CD4-positive, alpha-beta T cell treated with Interferon gamma for 1 hour (primary cell): ENCODE measurements around the gene GABRG3.
"Not testable (repeated sequence)": the region's sequence is repeated elsewhere in the genome, so short reads cannot be mapped to it uniquely, and the experiment has no call there.

ENCODE experiments used
- DNase-seq: peaks from one replicate; pipeline ENCODE4 v3.0.0-alpha.2; 2020

Gene GABRG3

DNA sequence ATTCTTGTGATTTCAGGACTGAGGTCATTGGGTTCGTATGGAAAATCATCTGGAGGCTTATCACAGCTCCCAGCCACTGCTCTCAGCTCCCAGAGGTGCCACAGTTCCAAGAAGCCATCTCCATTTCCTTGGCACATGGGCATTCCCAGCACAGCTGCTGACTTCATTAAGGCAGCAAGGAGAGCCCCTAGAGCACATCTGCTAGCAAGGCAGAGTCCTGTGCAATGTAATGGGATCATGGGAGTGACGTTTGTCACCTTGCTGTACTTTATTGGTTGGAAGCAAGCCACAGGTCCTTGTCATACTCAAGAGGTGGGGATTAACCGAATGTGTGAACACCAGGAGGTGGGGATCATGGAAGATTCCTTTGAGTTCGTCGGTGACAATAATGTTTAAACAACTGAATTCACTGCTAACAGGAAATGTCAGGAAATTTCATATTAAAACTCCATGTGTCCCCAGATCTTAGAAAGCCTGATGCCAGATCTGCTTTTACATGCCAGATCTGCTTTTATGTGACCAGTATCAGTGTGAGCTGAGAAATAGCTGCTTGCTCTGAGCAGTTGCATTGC, 148.8 kb downstream of the GABRG3 start:
- no peak for DNase-seq

DNA sequence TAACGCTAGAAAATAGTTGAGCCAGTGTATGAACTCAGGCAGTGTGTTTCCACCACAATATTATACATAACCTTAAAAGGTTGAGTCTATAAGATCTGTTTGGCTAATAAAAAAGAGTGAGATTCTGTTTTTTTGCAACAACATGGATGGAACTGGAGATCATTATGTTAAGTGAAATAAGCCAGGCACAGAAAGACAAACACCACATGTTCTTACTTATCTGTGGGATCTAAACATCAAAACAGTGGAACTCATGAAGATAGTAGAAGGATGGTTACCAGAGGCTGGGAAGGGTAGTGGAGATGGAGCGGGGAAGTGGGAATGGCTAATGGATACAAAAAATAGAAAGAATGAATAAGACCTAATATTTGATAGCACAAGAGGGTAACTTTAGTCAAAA, 150.7 kb downstream of the GABRG3 start:
- DNase-seq: no peak

DNA sequence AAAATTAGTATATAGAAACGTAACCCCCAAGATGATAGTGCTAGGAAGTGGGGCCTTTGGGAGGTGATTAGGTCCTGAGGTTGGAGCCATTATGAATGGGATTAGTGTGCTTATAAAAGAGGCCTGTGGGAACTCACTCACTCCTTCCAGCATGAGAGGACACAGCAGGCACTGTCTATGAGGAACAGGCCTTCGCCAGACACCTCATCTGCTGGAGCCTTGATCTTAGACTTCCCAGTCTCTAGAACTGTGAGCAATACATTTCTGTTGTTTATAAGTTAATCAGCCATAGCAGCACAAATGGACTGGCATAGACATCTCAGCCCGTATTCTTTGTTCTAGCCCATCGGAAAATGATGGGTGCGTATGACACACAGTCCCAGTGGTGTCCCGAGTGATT, 152.3 kb downstream of the GABRG3 start:
- DNase-seq: no peak

DNA sequence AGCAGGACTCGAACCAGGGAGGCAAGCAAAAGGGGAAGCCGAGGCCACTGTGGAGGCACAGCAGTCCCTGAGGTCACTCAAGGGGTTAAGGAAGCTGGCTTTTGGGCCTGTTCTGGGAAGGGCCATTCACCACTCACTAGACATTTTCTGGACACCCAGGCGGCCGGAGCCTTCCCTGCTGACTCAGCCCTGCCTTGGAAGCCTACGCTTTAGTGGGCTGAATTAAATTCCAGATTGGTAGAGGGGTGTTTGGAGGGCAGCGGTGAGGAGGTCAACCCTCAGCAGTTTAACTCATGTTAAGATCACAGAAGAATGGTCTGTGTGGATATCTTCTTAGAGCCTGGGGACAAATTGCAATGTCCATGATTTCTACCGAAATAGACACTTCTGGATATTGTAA, 152.8 kb downstream of the GABRG3 start:
- DNase-seq: no peak

DNA sequence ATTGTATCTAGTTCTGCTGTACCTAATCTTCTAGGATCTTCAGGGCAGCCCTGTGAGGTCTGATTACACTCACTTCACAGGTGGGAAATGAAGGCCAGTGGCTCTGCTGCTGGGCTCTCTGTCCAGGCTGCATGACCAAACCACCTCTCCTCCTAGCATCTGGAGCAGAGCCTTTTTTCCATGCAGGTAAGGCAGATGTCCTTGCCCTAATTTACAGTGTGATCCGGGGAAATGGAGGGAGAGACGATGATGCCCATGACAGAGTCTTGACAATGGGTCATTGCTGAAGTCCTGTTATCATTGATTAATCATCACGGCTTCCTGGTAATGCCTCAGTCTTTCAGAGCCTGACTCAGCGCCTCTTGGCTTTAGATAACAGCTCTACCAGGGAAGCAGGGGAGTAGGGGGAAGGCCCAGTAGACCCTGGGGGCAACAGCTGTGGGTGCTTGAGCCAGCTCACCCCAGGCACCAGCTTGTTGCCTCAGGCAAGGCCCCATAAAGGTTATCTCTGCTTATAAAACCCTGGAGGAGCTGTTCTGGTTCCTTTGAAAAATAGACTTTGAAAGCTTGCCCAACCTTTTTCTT, 153.4 kb downstream of the GABRG3 start:
- DNase-seq: no peak

DNA sequence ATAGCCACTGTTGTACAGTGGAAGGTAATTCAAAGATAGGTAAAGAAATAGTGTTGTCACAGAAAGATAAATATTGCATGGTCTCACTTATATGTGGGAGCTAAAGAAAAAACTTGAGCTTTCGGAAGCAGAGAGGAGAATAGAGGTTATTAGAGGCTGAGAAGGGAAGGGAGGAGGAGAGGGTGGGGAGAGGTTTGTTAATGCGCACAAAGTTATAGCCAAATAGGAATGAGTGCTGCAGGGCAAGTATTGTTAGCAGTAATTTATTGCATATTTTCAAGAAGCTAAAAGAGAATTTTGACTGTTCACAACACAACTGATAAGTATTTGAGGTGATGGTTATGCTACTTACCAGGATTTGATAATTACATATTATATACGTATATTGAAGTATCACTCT, 154.2 kb downstream of the GABRG3 start:
- DNase-seq: no peak

DNA sequence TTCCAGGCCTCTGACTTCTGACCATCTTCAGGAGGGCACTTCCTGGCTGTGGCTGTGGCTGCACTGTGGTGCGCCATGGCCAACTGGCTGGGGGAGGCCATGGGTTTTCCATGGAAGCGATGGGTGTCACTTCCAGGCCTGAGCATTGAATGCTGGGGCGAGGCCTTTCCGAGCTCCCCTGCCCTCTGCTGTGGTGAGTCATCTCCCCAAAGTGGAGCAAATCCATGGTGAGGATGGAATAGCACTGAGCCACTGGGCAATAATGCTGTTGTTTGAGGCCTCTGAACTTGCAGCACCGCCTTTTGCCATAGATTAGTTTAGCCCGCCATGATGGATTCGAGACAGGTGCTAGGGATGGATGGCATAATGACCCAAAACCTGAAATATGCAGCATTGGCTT, 155.5 kb downstream of the GABRG3 start:
- DNase-seq: no peak

DNA sequence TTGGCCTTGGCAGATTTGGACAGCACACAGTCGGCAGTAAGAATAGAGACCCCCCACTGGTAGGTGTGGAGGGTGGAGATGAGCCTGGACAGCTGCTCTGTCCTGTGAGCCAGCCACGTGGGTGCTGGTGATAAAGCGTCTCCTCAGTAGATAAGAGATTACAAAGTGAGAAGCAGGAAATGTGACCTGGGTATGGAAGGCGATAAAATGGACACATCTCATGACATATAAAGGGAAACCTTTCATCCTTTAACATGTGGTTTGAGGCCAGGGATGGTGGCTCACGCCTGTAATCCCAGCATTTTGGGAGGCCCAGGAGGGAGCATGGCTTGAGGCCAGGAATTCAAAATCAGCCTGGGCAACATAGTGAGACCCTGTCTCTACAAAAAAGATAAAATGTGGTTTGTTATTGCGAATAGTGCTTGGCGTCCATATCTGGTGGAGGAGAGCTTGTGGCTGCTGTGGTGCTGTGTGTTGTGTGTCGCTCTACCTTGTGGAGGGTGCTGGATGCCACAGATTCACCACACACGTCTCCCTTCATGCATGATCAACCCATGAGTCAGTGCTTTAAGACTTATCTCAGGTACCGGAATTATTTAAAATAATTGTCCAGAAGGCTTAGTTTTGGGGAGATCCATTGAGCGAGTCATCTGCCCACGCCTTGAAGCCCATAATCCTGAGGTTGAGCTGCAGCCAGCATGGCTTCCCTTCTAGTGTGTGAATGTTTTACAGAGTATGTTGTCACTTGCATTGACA, 157.0 kb downstream of the GABRG3 start:
- no peak for DNase-seq

DNA sequence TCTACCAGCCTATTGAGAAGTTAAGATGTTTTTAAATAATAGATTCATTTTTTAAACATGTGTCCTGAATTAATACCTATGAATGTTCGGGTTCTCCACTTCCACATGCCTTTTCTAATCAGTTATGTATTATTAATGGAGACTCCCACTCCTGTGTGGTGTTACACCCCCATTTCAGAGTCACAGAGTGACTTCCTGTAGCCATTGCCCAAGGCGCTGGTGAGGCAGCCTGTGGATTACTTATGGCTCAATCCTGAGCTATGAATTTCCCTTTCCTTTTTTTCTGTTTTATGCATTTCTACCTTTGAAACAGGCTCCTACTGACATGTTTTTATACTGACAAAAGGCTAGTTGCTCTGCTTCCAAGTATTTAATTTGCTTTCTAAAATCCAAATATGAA, 162.3 kb downstream of the GABRG3 start:
- DNase-seq: no peak

DNA sequence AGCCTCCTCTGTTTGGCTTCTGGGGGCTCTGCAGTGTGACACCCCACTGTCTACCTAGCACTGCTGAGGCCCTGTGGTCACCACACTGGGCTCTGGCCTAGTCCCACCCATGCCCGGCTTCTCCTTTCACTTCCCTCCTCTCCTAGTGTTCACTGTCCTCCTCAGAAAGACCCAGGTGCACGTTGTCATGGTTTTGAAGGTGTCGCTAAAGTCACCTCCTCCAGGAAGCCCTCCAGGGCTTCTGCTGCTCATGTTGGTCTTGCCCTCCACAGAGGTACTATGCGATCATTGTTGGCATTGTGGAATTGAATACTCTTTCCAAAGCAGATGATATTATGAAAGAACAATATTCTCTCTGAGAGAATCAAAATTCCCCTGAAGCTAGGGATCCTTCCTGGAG, 163.5 kb downstream of the GABRG3 start:
- no peak for DNase-seq

DNA sequence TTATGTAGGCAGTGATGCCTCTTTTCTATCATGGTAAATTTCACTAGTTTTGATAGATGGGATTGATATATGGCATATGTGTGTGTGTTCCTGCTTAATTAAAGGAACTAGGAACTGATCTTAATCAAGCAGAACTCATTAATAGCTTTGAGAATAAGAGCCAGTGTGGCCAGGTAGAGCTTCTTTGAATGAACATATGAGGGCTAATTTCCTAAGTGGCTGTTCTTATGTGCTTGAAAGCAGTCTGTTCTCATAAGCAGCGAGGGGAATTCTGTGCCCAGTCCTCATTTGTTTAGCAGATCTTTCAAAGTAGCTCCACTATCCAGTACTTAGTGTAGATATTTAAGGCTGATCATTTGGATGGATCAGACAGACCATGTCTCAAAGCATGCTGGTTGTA, 164.2 kb downstream of the GABRG3 start:
- DNase-seq: no peak

DNA sequence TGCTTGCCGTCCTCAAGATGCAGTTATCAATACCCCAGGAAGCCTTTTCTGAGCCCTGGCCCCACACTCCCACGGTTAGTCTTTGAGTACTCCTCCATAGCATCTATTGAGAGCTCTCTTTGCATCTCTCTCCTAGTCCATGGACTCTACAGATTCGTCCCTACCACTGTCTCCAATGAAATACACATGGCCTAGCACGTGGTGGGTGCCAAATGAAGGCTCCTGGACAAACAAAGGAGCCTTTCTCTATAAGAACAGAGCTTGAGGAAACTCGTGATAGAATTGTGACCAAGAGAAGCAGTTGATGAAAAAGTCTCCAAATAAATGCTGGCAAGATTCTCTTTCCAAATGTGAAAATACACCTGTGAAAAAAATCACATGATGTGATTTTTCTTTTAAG, 166.1 kb downstream of the GABRG3 start:
- no peak for DNase-seq

DNA sequence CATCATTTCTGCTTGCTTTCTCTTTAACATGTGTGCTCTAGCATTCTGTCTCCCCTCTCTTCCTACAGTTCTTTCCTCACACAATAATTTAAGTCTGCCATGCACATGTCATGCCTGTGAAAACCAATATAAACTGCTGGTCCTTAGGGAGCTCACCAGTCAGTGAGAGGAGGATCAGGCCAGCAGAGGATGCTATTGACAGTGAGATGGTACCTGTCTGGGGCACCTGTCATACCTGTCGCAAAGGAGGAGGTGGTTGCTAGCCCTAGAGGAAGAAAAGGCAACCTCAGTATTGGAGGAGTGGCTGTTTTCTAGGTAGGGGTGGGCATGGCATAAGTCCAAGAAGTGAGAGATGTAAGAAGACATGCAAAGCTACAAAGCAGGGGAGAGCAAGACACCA, 194.6 kb downstream of the GABRG3 start:
- DNase-seq: no peak

DNA sequence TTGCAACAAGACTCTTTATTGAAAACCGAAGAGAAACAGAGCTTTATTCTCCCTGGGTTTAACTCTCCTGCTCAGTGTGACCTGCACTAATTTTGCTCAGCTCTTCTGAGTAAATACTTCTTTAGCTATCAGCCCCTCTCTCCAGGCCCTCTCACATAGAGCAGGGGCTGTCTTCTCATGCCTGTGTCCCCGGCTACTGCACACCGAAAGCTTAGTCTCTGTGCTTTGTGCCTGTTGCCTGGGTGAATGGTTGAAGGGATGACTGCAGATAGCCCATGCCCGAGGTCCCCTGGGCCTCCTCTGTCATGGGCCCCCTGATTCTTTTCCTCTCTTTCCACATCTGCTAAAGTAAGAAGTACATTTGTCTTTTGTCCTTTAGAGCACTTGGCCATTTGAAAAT, 195.9 kb downstream of the GABRG3 start:
- DNase-seq: no peak

DNA sequence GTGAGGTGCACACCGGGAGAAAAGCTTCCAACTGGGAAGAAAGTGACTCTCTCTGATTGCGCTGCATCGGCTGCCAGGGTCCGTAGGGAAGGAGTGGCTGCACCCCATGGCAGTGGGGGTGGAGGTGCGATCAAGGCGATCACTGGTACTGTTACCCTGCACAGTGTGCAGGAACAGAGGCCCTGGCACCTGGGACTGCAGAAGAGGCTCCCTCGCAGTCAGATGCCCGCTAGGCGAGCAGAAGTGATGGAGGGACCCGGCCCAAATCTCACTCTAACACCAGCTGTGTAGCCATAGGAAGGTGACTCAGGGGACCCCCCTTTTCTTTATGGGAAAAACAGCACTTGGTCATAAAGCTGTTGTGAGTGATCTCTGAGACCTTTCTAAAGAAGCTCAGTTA, 196.8 kb downstream of the GABRG3 start:
- no peak for DNase-seq

DNA sequence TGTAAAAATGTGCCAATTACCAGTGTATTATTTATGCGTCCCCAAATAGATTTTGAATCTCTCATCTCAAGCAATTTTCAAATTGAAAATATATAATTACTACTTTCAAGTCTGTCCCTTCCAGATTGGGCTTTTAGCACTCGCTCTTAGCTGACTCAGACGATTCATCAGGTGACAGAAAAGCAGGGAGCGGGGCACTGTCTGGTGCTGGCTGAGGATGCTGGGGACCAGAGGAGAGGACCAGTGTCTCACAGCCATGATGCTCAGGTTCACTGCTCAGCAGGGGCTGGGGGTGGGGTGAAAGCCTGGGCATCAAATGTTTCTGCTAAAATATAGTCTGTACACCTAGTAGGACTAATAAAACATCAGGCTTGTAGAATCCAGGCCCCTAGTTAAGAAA, 199.9 kb downstream of the GABRG3 start:
- DNase-seq: no peak

DNA sequence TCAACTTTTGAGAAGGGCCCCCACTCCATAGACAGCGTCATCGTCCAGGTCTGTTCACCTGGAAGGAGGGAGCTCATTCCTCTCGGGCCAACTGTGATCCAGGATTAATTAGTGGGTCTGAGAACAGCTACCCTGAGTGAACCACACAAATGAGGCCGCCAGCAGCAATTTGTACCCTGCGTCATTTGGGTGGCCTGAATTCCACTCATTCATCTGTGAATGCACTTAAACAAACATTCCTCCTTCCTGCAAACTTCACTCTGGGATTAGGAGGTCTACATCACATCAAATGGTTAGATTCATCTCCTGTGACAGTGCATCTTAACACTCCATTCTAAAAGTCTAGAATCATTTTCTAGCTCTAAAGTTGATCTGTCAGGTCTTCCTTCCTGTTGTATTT, 201.8 kb downstream of the GABRG3 start:
- no peak for DNase-seq

DNA sequence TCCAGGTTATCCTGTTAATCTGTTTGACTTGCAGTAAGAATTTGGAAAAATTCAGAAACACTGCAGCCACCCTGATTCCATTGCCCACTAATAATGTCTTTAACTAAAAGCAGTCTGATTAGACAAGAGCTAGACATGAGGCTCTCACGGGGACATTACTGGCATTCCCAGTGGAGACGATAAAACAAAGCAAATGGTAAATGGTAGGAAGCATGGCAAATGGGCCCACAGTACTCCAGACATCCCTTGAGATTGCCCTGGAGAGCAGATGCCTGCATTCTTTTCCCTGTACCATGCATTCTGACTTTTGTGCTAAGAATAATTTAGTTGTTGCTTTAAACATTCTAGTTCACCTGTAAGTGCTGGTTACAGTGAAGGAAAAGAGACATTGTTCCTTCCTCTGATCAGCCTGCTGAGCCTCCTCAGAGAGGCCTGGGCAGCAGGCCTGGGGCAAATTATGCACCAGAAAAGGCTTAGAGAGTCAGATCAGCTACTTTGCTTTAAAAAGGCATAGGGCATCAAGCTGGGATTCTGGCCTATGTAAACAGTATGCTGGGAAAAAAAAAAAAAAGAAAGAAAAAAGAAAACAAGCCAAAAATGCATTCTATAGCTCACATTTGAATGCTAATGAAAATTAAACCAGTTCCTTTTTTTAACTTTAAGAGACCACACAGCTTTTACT, 204.6 kb downstream of the GABRG3 start:
- DNase-seq: no peak

DNA sequence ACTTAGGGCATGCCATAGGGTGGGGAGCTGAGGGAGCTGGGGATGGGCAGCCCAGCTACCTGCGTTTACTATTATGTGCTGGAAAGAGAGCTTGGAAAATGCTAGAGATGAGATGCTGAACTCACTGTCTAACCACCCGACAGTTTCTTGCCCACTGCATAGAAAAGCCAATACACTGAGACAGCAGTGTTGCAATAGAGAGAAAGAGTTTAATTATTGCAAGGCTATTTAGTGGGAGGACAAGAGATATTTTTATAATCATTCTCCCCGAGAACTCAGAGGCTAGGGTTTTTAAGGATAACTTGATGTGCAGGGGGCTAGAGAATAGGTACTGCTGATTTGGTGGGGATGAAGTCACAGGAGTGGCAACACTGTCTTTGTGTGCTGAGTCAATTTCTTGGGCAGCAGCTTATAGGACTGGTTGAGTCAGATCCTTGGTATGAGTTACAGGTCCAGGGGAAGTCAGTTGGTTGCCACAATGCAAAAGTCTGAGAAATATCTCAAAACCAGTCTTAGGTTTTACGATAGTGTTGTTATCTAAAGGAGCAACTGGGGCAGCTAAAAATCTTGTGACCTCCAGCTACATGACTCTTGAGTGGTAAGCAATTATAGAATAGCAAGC, 205.9 kb downstream of the GABRG3 start:
- DNase-seq: no peak

DNA sequence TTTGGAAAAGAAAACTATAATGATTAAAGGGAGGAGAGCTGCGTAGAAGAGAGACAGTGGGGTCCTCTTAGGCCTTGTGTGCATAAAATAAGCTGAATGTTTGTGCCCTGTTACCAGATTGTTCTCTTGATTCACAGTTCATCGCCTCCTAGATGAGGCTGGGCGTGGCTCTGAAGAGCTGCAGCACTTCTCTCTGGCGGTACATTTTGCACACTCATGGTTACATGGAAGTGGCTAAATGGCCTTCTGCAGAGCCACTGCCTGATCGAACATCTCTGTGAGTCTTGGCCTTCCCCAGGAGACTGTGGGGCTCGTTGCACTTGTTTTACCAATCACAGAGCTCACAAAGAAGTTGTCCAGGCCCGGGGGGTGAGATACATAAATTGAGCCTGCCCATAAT, 208.8 kb downstream of the GABRG3 start:
- DNase-seq: no peak

DNA sequence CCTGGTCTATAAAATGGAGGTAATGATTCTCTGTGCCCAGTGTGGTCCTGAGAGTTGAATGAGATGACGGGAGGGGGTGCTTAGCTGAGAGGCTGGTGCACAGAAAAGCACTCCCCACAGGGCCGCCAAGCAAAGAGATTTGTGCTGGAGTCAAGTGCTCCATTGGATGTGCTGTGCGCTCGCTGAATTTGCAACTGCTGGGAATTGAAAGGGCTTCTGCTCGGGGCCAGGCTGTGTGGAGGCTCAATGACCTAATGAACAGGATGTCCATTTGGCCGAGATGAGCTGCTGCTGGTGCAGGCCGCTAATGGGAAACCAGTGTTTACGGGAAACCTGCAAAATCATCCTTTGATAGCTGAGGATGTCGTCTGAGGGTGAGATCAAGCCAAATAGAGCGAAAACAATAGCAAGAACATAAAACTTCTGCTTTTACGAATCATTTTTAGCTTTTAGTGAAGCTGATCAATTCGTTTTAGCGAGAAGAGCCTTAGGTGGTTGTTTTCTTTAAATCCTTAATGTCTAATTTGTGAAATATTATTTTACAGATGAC, 211.7 kb downstream of the GABRG3 start:
- no peak for DNase-seq

DNA sequence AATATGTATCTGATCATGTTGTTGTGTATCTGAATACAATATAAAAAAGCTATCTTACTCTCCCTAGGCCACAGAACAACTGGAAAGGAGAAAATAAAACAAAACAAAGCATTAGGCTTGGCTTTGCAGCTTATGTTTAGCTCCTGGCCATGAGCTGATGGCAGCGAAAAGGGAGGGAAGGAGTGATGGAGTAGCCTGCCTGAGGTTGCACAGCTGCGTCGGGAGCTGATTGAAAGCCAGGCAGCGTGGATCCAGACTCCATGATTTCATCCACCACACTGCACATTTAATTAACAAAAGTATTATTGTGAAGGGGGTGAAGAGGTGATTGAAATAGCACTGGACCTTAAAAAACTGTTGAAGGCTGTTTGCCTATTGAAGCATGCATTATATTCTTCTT, 212.2 kb downstream of the GABRG3 start:
- DNase-seq: no peak

DNA sequence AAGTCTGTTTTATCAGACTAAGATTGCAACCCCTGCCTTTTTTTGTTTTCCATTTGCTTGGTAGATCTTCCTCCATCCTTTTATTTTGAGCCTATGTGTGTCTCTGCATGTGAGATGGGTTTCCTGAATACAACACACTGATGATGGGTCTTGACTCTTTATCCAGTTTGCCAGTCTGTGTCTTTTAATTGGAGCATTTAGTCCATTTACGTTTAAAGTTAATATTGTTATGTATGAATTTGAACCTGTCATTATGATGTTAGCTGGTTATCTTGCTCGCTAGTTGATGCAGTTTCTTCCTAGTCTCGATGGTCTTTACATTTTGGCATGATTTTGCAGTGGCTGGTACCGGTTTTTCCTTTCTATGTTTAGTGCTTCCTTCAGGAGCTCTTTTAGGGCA, 220.5 kb downstream of the GABRG3 start:
- DNase-seq: not testable (repeated sequence)
